ENCODE data around the gene ENC1.

ENC1 gene

DNA sequence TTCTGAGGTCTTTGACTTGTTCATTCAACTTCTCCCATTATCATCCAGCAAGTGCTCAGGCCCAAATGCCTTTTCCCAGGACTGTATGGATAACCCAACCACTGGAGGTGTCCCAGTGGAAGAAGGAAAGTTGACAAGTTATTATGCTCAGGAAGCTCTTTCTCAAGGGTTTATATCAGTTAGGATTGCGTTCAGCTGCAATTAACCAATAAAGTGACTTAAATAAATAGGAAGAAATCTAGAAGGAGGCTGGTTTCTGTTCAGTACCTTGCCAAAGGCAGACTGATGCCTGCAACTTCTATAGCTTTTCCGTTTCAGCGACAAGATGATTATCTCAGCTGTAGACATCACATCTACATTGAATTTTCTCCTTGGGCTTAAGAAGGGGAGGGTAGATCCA lies 52.1 kb downstream of the ENC1 start:
- TF ChIP-seq GATA3 (IDR thresholded peaks at IDR 0.05; ENCODE audit: low read depth, low read length) (no peak), GATA2 (IDR thresholded peaks at IDR 0.05; ENCODE audit: low read depth, low read length) (no peak)

DNA sequence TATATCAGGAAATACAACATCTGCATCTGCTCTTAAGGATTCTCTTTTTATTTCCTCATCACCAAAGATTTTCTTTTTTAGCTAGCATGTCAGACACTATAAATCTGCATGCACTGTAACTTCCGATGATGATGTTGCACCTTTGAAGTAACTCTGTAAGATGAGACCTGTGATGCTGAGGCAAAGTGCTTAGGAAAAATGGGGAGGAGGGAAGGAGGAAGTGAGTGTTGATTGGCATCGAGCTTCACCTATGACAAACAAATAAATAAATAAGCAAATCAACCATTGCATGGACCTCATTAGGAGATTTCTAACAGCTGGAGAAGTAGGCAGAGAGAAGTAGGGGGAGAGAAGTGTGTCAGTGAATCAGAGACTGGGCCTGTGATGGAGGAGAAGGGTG lies 52.6 kb downstream of the ENC1 start:
- TF ChIP-seq GATA3 (IDR thresholded peaks at IDR 0.05; ENCODE audit: low read depth, low read length) (no peak), GATA2 (IDR thresholded peaks at IDR 0.05; ENCODE audit: low read depth, low read length) (no peak)

- TF ChIP-seq GATA2 (IDR thresholded peaks at IDR 0.05; ENCODE audit: low read depth, low read length) (no peak), GATA3 (IDR thresholded peaks at IDR 0.05; ENCODE audit: low read depth, low read length) (no peak)
Measured at GRCh38 chr5:74587300-74587699, 53.2 kb downstream of the ENC1 start.

DNA sequence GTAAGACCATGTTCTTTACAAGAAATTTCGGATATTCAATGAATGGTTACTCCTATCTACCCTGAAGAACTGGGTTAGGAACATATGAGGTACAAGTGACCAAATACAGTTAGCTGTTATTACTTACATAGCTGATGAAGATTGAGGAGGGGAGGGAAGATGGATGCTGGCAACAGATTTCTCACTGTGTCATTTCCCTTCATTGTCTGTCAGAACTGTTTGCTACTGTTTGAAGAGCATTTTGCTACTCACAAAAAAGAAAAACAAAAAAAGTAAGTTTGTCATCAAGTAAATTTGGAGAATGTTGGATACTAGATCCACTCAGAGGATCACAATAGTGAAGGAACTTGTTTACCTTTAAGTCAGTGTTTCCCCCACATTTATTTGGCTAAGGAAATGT lies 53.7 kb downstream of the ENC1 start:
- TF ChIP-seq GATA2 (IDR thresholded peaks at IDR 0.05; ENCODE audit: low read depth, low read length) (no peak), GATA3 (IDR thresholded peaks at IDR 0.05; ENCODE audit: low read depth, low read length) (no peak)

GRCh38 chr5:74582853-74583252 lies 57.7 kb downstream of the ENC1 start:
- TF ChIP-seq GATA2 (IDR thresholded peaks at IDR 0.05; ENCODE audit: low read depth, low read length) (no peak), GATA3 (IDR thresholded peaks at IDR 0.05; ENCODE audit: low read depth, low read length) (no peak)

- TF ChIP-seq GATA3 (IDR thresholded peaks at IDR 0.05; ENCODE audit: low read depth, low read length), result no peak
- TF ChIP-seq GATA2 (IDR thresholded peaks at IDR 0.05; ENCODE audit: low read depth, low read length), result no peak
Measured at GRCh38 chr5:74581988-74582365, 58.6 kb downstream of the ENC1 start.

- TF ChIP-seq GATA2 (IDR thresholded peaks at IDR 0.05; ENCODE audit: low read depth, low read length), result no peak
- no peak for TF ChIP-seq GATA3 (IDR thresholded peaks at IDR 0.05; ENCODE audit: low read depth, low read length)
Measured at GRCh38 chr5:74580729-74581109, 59.8 kb downstream of the ENC1 start.

DNA sequence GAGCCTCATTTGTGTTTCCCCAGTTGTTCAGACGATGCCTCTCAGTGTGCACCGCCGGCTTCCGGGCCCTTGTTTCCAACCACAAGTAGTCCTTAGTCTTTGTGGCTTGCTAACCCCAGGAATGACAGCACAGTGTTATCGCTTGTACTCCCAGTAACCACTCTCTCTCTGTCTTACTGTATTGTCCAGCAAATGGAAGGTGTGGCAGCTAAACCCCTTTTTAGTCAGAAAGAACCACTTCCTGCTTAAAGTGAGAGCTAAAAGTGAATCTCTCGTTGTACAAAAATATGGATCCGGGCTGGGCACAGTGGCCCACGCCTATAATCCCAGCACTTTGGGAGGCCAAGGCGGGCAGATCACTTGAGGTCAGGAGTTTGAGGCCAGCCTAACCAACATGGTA lies 61.3 kb downstream of the ENC1 start:
- TF ChIP-seq GATA3 (IDR thresholded peaks at IDR 0.05; ENCODE audit: low read depth, low read length), result no peak
- TF ChIP-seq GATA2 (IDR thresholded peaks at IDR 0.05; ENCODE audit: low read depth, low read length), result no peak

DNA sequence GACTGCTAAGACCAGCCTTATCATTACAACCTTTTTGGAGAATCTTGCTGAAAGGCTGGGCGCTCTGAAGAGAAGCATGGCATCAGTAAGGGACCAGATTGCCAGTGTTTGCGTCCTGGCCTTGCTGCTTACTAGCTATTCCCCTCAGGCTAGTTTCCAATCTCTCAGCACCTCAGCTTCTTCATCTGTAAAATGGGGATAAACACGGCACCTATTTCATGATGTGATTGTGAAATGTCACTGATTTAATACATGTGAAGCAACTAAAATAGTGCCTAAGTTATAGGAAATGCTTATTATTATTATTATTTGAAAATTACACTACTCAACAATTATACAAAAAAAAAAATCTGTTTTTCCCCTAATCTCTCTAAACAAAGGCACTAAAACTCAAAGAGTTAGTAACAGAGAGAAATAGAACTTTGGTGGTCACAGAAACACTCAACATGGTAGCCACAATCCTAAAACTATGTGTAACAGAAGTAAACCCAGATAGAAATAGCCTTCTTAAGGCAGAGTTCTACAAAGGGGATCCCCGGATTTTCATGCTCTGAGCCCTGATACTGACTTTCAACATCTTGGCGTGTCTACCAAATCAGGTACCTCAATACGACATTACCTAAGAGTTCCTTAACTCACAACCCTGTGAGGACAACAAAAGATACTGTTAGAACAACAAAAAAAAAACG lies 62.0 kb downstream of the ENC1 start:
- no peak for TF ChIP-seq GATA3 (IDR thresholded peaks at IDR 0.05; ENCODE audit: low read depth, low read length)
- TF ChIP-seq GATA2 (IDR thresholded peaks at IDR 0.05; ENCODE audit: low read depth, low read length), result no peak
